OCI-LY3 (cell line): ENCODE results near the gene ANKRA2.

Source experiments
- EZH2phosphoT487 ChIP-seq: fragments of 200-600 bp; shearing (Covaris generic); IDR thresholded peaks from 2 replicates; pipeline ENCODE4 v1.6.1; 2018; ENCODE audit warnings: antibody characterized with exemption, mixed run types, low read depth
- TF ChIP-seq, protein P1 (sequence below): fragments of 200-600, 300-600 bp; sonication (generic); IDR thresholded peaks from 2 replicates; pipeline ENCODE4 v1.5.1; 2014; ENCODE audit warnings: antibody characterized with exemption, low read length, low read depth

- TF ChIP-seq EZH2phosphoT487, result no peak
- TF ChIP-seq, protein P1, sequence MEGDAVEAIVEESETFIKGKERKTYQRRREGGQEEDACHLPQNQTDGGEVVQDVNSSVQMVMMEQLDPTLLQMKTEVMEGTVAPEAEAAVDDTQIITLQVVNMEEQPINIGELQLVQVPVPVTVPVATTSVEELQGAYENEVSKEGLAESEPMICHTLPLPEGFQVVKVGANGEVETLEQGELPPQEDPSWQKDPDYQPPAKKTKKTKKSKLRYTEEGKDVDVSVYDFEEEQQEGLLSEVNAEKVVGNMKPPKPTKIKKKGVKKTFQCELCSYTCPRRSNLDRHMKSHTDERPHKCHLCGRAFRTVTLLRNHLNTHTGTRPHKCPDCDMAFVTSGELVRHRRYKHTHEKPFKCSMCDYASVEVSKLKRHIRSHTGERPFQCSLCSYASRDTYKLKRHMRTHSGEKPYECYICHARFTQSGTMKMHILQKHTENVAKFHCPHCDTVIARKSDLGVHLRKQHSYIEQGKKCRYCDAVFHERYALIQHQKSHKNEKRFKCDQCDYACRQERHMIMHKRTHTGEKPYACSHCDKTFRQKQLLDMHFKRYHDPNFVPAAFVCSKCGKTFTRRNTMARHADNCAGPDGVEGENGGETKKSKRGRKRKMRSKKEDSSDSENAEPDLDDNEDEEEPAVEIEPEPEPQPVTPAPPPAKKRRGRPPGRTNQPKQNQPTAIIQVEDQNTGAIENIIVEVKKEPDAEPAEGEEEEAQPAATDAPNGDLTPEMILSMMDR, result no peak
These were observed 41.8 kb upstream of the ANKRA2 start for GRCh38 chr5:73607228-73607627.
